Neuronal stem cell (in vitro differentiated cells): ENCODE measurements around the gene ARPP21.

Experiments
- DNase-seq: peaks from one replicate; pipeline ENCODE4 v3.0.0-alpha.2; 2013; ENCODE audit warnings: low spot score
- H2AFZ ChIP-seq: one replicate; pipeline ENCODE4 v1.6.1; 2013; ENCODE audit warnings: mild to moderate bottlenecking, low read length, inconsistent platforms
- H2AK5ac ChIP-seq: 2 replicates; pipeline ENCODE4 v1.6.1; 2013; ENCODE audit warnings: low read depth, mild to moderate bottlenecking, inconsistent platforms, low read length, moderate library complexity, mixed read lengths
- H2BK120ac ChIP-seq: 2 replicates; pipeline ENCODE4 v1.6.1; 2013; ENCODE audit warnings: low read depth, mild to moderate bottlenecking, inconsistent platforms, low read length, moderate library complexity, mixed read lengths
- H2BK12ac ChIP-seq: one replicate; pipeline ENCODE4 v1.6.1; 2013; ENCODE audit warnings: low read length, inconsistent platforms
- H2BK15ac ChIP-seq: 2 replicates; pipeline ENCODE4 v1.6.1; 2013; ENCODE audit warnings: mild to moderate bottlenecking, low read length, inconsistent platforms, mixed read lengths
- H2BK5ac ChIP-seq: one replicate; pipeline ENCODE4 v1.6.1; 2013; ENCODE audit warnings: inconsistent platforms, mild to moderate bottlenecking, low read length, moderate library complexity
- H3K14ac ChIP-seq: one replicate; pipeline ENCODE4 v1.6.1; 2013; ENCODE audit warnings: low read length, inconsistent platforms
- H3K18ac ChIP-seq: 2 replicates; pipeline ENCODE4 v1.6.1; 2013; ENCODE audit warnings: low read length, inconsistent platforms
- H3K23ac ChIP-seq: 2 replicates; pipeline ENCODE4 v1.6.1; 2013; ENCODE audit warnings: low read depth, mild to moderate bottlenecking, mixed read lengths, low read length, inconsistent platforms; ENCODE audit not compliant: poor library complexity
- H3K27ac ChIP-seq: replicated peaks from 3 replicates; pipeline ENCODE4 v1.5.1; 2013; ENCODE audit warnings: low read length, inconsistent platforms
- H3K27me3 ChIP-seq, 3 experiments: 2 replicates each; pipeline ENCODE4 v1.6.1; 2013; ENCODE audit warnings: low read length in 3 of 3, mild to moderate bottlenecking in 2 of 3, inconsistent platforms in 1 of 3, low read depth in 1 of 3, mixed read lengths in 1 of 3, moderate library complexity in 1 of 3; ENCODE audit not compliant: control insufficient read depth in 3 of 3, insufficient read depth in 3 of 3
- H3K36me3 ChIP-seq, 2 donors: replicated peaks in 1 of 2; 2 replicates each; pipeline ENCODE4 v1.6.1; 2013; ENCODE audit warnings: low read length in 2 of 2; ENCODE audit not compliant: control insufficient read depth in 2 of 2, insufficient read depth in 2 of 2
- H3K4ac ChIP-seq: 2 replicates; pipeline ENCODE4 v1.6.1; 2013; ENCODE audit warnings: inconsistent platforms, mild to moderate bottlenecking, low read length, moderate library complexity
- H3K4me1 ChIP-seq, 2 donors: 1 replicate in 1 of 2; 2 replicates in 1 of 2; pipeline ENCODE4 v1.6.1; 2013; ENCODE audit warnings: low read length in 2 of 2, low read depth in 1 of 2; ENCODE audit not compliant: control insufficient read depth in 2 of 2, insufficient read depth in 1 of 2
- H3K4me2 ChIP-seq: one replicate; pipeline ENCODE4 v1.6.1; 2013; ENCODE audit warnings: mild to moderate bottlenecking, low read length, inconsistent platforms; ENCODE audit not compliant: insufficient read depth, poor library complexity, severe bottlenecking
- H3K4me3 ChIP-seq, 2 donors: 2 replicates each; pipeline ENCODE4 v1.5.1; 2013; ENCODE audit warnings: low read length in 2 of 2, mild to moderate bottlenecking in 2 of 2, inconsistent platforms in 1 of 2, moderate library complexity in 1 of 2
- H3K79me1 ChIP-seq: one replicate; pipeline ENCODE4 v1.6.1; 2013; ENCODE audit warnings: low read depth, mild to moderate bottlenecking, inconsistent platforms, low read length, moderate library complexity
- H3K9ac ChIP-seq: one replicate; pipeline ENCODE4 v1.6.1; 2013; ENCODE audit warnings: mild to moderate bottlenecking, low read depth, low read length, inconsistent platforms; ENCODE audit not compliant: poor library complexity
- H3K9me3 ChIP-seq, 2 donors: replicated peaks in 1 of 2; 2 replicates each; pipeline versions ENCODE3 to v1.6.1; 2013; ENCODE audit warnings: low read length in 2 of 2, mild to moderate bottlenecking in 2 of 2, inconsistent platforms in 1 of 2, low read depth in 1 of 2, mixed read lengths in 1 of 2, moderate library complexity in 1 of 2; ENCODE audit not compliant: control insufficient read depth in 2 of 2, insufficient read depth in 1 of 2
- H4K8ac ChIP-seq: one replicate; pipeline ENCODE4 v1.6.1; 2013; ENCODE audit warnings: low read depth, mild to moderate bottlenecking, inconsistent platforms, low read length, moderate library complexity
- H4K91ac ChIP-seq: one replicate; pipeline ENCODE4 v1.6.1; 2013; ENCODE audit warnings: low read length, low read depth, mild to moderate bottlenecking, inconsistent platforms; ENCODE audit not compliant: poor library complexity
- WGBS, 2 donors: extraction: QIAGEN DNeasy Blood & Tissue Kit; methylation state at CpG; one replicate each; pipeline ENCODE4 v1.1.7; 2013; ENCODE audit warnings: missing lambda C conversion rate in 2 of 2, mixed read lengths in 1 of 2; ENCODE audit not compliant: insufficient read length in 2 of 2, insufficient replicate concordance in 1 of 2; ENCODE audit errors: extremely low coverage in 2 of 2; 5-methylcytosine and 5-hydroxymethylcytosine counted together

Gene ARPP21

GRCh38 chr3:35651426-35651825 lies 12.1 kb downstream of the ARPP21 start:
- Histone ChIP-seq H3K18ac (no peak overlapping the region), H3K79me1 (no peaks in the 10 kb centered on the region), H3K23ac (no peak overlapping the region), H2BK5ac (no peak overlapping the region), H3K4ac (no peak overlapping the region), H2BK12ac (no peak overlapping the region), H3K36me3 (no peaks in the 10 kb centered on the region), H4K91ac (no peak overlapping the region), H2BK15ac (no peak overlapping the region), H2BK120ac (no peak overlapping the region), H3K4me3 (no peak overlapping the region), H2AFZ (no peak overlapping the region), H3K9me3 (no peaks in the 10 kb centered on the region), H4K8ac (no peak overlapping the region), H3K27me3 (no peaks in the 10 kb centered on the region), H3K4me1 (peaks cover 0 to 4% of the 10 kb centered on the region in 2 donors), H3K14ac (no peak overlapping the region), H2AK5ac (no peak overlapping the region), H3K4me2 (no peak overlapping the region), H3K27ac (no peak overlapping the region), H3K9ac (no peak overlapping the region)
- DNase-seq = no peak
- WGBS, 2 donors = no CpG with 5 or more reads among the region's 1 CpG

DNA sequence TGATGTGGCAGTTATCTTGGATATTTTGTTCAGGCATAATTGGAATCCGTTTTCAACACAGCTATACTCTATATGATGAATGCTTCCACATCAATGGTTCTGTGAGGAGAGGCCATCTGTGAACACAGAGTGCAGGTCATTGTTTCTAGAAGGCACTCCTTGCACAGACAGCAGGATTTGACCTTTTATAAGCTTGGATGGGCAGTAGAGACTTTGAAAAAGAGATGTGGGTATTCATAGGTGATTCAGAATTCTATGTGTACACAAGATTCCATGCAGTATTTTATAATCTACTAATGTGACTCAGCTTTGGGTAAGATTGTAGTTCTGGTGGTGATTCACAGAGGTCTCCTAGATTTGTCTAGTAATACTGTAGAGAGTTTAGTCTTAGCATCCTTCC lies 12.5 kb downstream of the ARPP21 start:
- Histone ChIP-seq H4K8ac (no peak overlapping the region), H3K9ac (no peak overlapping the region), H3K79me1 (no peaks in the 10 kb centered on the region), H2BK15ac (no peak overlapping the region), H2BK12ac (no peak overlapping the region), H2AFZ (no peak overlapping the region), H3K18ac (no peak overlapping the region), H3K14ac (no peak overlapping the region), H3K4me1 (peaks cover 0 to 4% of the 10 kb centered on the region in 2 donors), H3K27ac (no peak overlapping the region), H3K36me3 (no peaks in the 10 kb centered on the region), H3K9me3 (no peaks in the 10 kb centered on the region), H3K23ac (no peak overlapping the region), H3K4me2 (no peak overlapping the region), H3K4me3 (no peak overlapping the region), H4K91ac (no peak overlapping the region), H3K27me3 (no peaks in the 10 kb centered on the region), H2AK5ac (no peak overlapping the region), H2BK120ac (no peak overlapping the region), H3K4ac (no peak overlapping the region), H2BK5ac (no peak overlapping the region)
- WGBS, 2 donors = no CpG with 5 or more reads among the region's 1 CpG
- no peak for DNase-seq

DNA sequence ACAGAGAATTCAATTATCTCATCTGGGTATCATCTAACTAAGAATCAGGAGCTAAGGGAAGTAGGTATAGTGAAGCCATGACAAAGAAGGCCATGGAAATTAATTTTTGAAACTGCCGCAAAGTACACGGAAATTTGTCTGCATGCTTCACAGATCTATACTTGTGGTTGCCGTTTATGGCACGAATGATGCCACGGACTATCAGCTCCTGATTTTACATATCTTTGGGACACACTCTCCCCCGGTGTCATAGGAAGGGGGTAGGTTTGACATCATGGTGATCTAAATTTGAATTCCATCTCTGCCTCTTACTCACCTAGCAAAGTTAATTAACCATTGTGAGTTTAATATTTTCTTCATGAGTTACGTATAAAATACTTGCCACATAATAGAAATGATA lies 14.0 kb downstream of the ARPP21 start:
- peaks cover 0 to 4% of the 10 kb centered on the region in 2 donors for H3K4me1 ChIP-seq
- no peak overlapping the region for H2BK120ac ChIP-seq
- H3K18ac ChIP-seq = no peak overlapping the region

DNA sequence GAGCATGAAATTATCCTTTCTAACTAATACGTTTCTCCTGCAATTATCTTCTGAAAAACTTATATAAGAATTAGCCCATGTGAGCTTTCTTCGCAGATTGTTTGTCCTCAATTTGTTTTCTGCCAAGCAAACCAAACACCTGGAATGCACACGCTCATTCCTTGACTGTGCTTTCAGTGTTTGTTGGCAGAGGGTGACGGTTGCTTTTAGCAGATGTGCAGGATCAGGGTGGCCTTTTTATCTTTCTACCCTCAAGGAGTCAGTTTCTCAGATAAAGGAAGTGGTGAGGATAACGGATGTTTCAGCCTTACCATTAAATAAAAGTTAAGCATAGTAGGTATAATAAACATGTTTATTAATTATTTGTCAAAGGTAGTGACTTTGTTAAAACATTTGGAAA lies 15.2 kb downstream of the ARPP21 start:
- no peaks in the 10 kb centered on the region for H3K9me3 ChIP-seq
- no peaks in the 10 kb centered on the region for H3K79me1 ChIP-seq
- H4K8ac ChIP-seq = no peak overlapping the region
- H2BK12ac ChIP-seq = no peak overlapping the region
- H3K27ac ChIP-seq = no peak overlapping the region
- H3K18ac ChIP-seq = no peak overlapping the region
- no peaks in the 10 kb centered on the region for H3K27me3 ChIP-seq
- no peak overlapping the region for H2BK120ac ChIP-seq
- DNase-seq = no peak
- no peak overlapping the region for H3K9ac ChIP-seq
- H2AFZ ChIP-seq = no peak overlapping the region
- H3K4ac ChIP-seq = no peak overlapping the region
- peaks cover 0 to 4% of the 10 kb centered on the region in 2 donors for H3K4me1 ChIP-seq
- H2BK15ac ChIP-seq = no peak overlapping the region
- H3K4me3 ChIP-seq = no peak overlapping the region
- no peak overlapping the region for H3K14ac ChIP-seq
- no CpG with 5 or more reads among the region's 5 CpGs for WGBS, 2 donors
- no peak overlapping the region for H4K91ac ChIP-seq
- no peak overlapping the region for H3K23ac ChIP-seq
- no peak overlapping the region for H3K4me2 ChIP-seq
- H3K36me3 ChIP-seq = no peaks in the 10 kb centered on the region
- H2BK5ac ChIP-seq = no peak overlapping the region
- no peak overlapping the region for H2AK5ac ChIP-seq

More for the DNA sequence above, 14.0 kb downstream of the ARPP21 start:
- Histone ChIP-seq H3K14ac (no peak overlapping the region), H2AFZ (no peak overlapping the region), H3K4me2 (no peak overlapping the region), H2AK5ac (no peak overlapping the region), H3K27me3 (no peaks in the 10 kb centered on the region), H3K9ac (no peak overlapping the region), H3K9me3 (no peaks in the 10 kb centered on the region), H3K4ac (no peak overlapping the region), H3K27ac (no peak overlapping the region), H2BK5ac (no peak overlapping the region), H3K4me3 (no peak overlapping the region), H2BK12ac (no peak overlapping the region), H4K8ac (no peak overlapping the region), H3K36me3 (no peaks in the 10 kb centered on the region), H2BK15ac (no peak overlapping the region), H4K91ac (peak overlapping the region; percentile 72), H3K79me1 (no peaks in the 10 kb centered on the region), H3K23ac (no peak overlapping the region)
- DNase-seq = no peak
- WGBS, 2 donors = no CpG with 5 or more reads among the region's 7 CpGs
